ENCODE results near the gene REX1BD. TPM values are rescaled to one million over a fixed set of nuclear protein-coding genes. Genes with fewer than 3 reads are reported as not detected.
A peak's percentile ranks its signal among the peaks of the same experiment; 100 is the strongest.

REX1BD gene
- total and polyA plus RNA-seq, 2 of the 13 experiments (the other 11 are each of a cell fraction or from before 2014, with no cell fraction given) = 7.5 to 25.4 TPM

- WGBS (ENCODE audit: low lambda C conversion rate) = 54% methylated on average over 9 of the region's 9 CpGs
- peak; percentile 4 for FAIRE-seq
- intact Hi-C loops (cut with micrococcal nuclease; ENCODE audit: unreplicated experiment) = no loop called here
- no peaks in the 10 kb centered on the region for H3K9me3 ChIP-seq (ENCODE audit: low read length)
- H3K36me3 ChIP-seq (replicated peaks in 1 of 2; ENCODE audit: control insufficient read depth in 1 of 2, insufficient read depth in 2 of 2, low read length in 2 of 2) = no peaks in the 10 kb centered on the region; a peak in 1 of 5 replicates
- no peak for DNase-seq (ENCODE audit: low spot score)
- H3K4me2 ChIP-seq (ENCODE audit: low read depth, low read length) = peak overlapping the region; percentile 100
- in situ Hi-C loops (cut with HindIII; ENCODE audit: extremely low pct_ligation_motif_present, low pct_unique_long_range_greater_than_20kb) = no loop called here
- no peak for ATAC-seq
- no peak overlapping the region for H3K9ac ChIP-seq (ENCODE audit: insufficient read depth, low read depth, low read length)
- H4K20me1 ChIP-seq (ENCODE audit: insufficient read depth, low read length) = peaks cover 15% of the 10 kb centered on the region; the same call in 1 of the 2 replicates
- peaks cover 18% of the 10 kb centered on the region for H3K79me2 ChIP-seq (ENCODE audit: insufficient read depth, low read length)
- no TSS peak for BruUV-seq (replicated peaks)
- peaks cover 0 to 7% of the 10 kb centered on the region in 2 experiments; a peak in 2 of 5 replicates for H3K27me3 ChIP-seq (ENCODE audit: control insufficient read depth in 1 of 2, insufficient read depth in 2 of 2, low read length in 2 of 2)
- peaks cover 67% of the 10 kb centered on the region for H3K4me1 ChIP-seq (ENCODE audit: insufficient read depth, low read length)
- POLR2A ChIA-PET = interaction anchor here (1.7 kb wide), 1 partner anchor 21 kb away, joined by 14 read pairs; the partner anchor contains the start of gene REX1BD
- no peak overlapping the region for H3K27ac ChIP-seq (ENCODE audit: extremely low read length, insufficient read depth, low read length)
- CTCF ChIA-PET (ENCODE audit: low intra/inter-chr PET ratio, low total read pairs) = no interaction called here
- H2AFZ ChIP-seq (ENCODE audit: low read length) = no peak overlapping the region
- TF ChIP-seq RCOR2 (CRISPR knock-in tag; IDR thresholded peaks at IDR 0.05) = 0 out of 2 replicates have a peak, but pooled peaks have one; percentile 8
- TF ChIP-seq, protein P1, sequence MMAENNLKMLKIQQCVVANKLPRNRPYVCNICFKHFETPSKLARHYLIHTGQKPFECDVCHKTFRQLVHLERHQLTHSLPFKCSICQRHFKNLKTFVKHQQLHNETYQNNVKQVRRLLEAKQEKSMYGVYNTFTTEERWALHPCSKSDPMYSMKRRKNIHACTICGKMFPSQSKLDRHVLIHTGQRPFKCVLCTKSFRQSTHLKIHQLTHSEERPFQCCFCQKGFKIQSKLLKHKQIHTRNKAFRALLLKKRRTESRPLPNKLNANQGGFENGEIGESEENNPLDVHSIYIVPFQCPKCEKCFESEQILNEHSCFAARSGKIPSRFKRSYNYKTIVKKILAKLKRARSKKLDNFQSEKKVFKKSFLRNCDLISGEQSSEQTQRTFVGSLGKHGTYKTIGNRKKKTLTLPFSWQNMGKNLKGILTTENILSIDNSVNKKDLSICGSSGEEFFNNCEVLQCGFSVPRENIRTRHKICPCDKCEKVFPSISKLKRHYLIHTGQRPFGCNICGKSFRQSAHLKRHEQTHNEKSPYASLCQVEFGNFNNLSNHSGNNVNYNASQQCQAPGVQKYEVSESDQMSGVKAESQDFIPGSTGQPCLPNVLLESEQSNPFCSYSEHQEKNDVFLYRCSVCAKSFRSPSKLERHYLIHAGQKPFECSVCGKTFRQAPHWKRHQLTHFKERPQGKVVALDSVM (CRISPR knock-in tag; IDR thresholded peaks at IDR 0.05) = 0 out of 2 replicates have a peak, but pooled peaks have one; percentile 21
- TF ChIP-seq ZNF570 (CRISPR knock-in tag; IDR thresholded peaks at IDR 0.05; ENCODE audit: borderline replicate concordance) = no peak
- TF ChIP-seq IKZF1 (IDR thresholded peaks at IDR 0.05) = no peak
- TF ChIP-seq, protein P2, sequence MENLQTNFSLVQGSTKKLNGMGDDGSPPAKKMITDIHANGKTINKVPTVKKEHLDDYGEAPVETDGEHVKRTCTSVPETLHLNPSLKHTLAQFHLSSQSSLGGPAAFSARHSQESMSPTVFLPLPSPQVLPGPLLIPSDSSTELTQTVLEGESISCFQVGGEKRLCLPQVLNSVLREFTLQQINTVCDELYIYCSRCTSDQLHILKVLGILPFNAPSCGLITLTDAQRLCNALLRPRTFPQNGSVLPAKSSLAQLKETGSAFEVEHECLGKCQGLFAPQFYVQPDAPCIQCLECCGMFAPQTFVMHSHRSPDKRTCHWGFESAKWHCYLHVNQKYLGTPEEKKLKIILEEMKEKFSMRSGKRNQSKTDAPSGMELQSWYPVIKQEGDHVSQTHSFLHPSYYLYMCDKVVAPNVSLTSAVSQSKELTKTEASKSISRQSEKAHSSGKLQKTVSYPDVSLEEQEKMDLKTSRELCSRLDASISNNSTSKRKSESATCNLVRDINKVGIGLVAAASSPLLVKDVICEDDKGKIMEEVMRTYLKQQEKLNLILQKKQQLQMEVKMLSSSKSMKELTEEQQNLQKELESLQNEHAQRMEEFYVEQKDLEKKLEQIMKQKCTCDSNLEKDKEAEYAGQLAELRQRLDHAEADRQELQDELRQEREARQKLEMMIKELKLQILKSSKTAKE (CRISPR knock-in tag; IDR thresholded peaks at IDR 0.05; ENCODE audit: borderline replicate concordance) = no peak
- peak; percentile 30; the same call in 1 of the 2 replicates for TF ChIP-seq KDM1A (CRISPR knock-in tag; IDR thresholded peaks at IDR 0.05)
- peak; percentile 96 for TF ChIP-seq ZNF768 (CRISPR knock-in tag; IDR thresholded peaks at IDR 0.05)
- TF ChIP-seq MXD4 (CRISPR knock-in tag; IDR thresholded peaks at IDR 0.05) = no peak
- TF ChIP-seq ZMYM3 (CRISPR knock-in tag; IDR thresholded peaks at IDR 0.05) = peak; percentile 83
- peak; percentile 49; the same call in 1 of the 2 replicates for TF ChIP-seq CHD4 (IDR thresholded peaks at IDR 0.05; ENCODE audit: borderline replicate concordance, low read length)
- TF ChIP-seq, protein P3, sequence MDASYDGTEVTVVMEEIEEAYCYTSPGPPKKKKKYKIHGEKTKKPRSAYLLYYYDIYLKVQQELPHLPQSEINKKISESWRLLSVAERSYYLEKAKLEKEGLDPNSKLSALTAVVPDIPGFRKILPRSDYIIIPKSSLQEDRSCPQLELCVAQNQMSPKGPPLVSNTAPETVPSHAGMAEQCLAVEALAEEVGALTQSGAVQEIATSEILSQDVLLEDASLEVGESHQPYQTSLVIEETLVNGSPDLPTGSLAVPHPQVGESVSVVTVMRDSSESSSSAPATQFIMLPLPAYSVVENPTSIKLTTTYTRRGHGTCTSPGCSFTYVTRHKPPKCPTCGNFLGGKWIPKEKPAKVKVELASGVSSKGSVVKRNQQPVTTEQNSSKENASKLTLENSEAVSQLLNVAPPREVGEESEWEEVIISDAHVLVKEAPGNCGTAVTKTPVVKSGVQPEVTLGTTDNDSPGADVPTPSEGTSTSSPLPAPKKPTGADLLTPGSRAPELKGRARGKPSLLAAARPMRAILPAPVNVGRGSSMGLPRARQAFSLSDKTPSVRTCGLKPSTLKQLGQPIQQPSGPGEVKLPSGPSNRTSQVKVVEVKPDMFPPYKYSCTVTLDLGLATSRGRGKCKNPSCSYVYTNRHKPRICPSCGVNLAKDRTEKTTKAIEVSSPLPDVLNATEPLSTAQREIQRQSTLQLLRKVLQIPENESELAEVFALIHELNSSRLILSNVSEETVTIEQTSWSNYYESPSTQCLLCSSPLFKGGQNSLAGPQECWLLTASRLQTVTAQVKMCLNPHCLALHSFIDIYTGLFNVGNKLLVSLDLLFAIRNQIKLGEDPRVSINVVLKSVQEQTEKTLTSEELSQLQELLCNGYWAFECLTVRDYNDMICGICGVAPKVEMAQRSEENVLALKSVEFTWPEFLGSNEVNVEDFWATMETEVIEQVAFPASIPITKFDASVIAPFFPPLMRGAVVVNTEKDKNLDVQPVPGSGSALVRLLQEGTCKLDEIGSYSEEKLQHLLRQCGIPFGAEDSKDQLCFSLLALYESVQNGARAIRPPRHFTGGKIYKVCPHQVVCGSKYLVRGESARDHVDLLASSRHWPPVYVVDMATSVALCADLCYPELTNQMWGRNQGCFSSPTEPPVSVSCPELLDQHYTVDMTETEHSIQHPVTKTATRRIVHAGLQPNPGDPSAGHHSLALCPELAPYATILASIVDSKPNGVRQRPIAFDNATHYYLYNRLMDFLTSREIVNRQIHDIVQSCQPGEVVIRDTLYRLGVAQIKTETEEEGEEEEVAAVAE (CRISPR knock-in tag; IDR thresholded peaks at IDR 0.05; ENCODE audit: borderline replicate concordance) = no peak
- peak overlapping the region in 2 of 3 experiments; percentile 67 to 82; a peak in 3 of 6 replicates for H3K4me3 ChIP-seq (replicated peaks in 1 of 3; ENCODE audit: insufficient read depth in 1 of 3, low read depth in 2 of 3, low read length in 3 of 3)
These were observed 20.5 kb downstream of the REX1BD start for GRCh38 chr19:18608805-18609716.
